ENCODE measurements around the gene VEPH1.

GRCh38 chr3:157514371-157514895 is 11.2 kb upstream of the VEPH1 start:
- no peak for TF ChIP-seq CTCF (IDR thresholded peaks at IDR 0.05)
- no peak for TF ChIP-seq POLR2AphosphoS5 (IDR thresholded peaks at IDR 0.05; ENCODE audit: insufficient read depth in 1 of 2, low read depth in 1 of 2)
- no peak for TF ChIP-seq POLR2A (IDR thresholded peaks at IDR 0.05)
